Measurements from ENCODE around the gene CDK8.

CDK8 gene

GRCh38 chr13:26320766-26321165 lies 66.8 kb downstream of the CDK8 start:
- no peak for TF ChIP-seq CTCF (IDR thresholded peaks at IDR 0.05)
- no peak overlapping the region for H3K27ac ChIP-seq

- TF ChIP-seq ZFX (IDR thresholded peaks at IDR 0.05; ENCODE audit: borderline replicate concordance) = no peak
- no peak for TF ChIP-seq CTCF (IDR thresholded peaks at IDR 0.05)
Observed at GRCh38 chr13:26323127-26323526, 69.2 kb downstream of the CDK8 start.

GRCh38 chr13:26323764-26324163 lies 69.8 kb downstream of the CDK8 start:
- H3K27ac ChIP-seq = no peak overlapping the region
- TF ChIP-seq ZFX (IDR thresholded peaks at IDR 0.05; ENCODE audit: borderline replicate concordance) = no peak
- no peak for TF ChIP-seq CTCF (IDR thresholded peaks at IDR 0.05)

More at GRCh38 chr13:26323127-26323526, 69.2 kb downstream of the CDK8 start:
- no peak overlapping the region for H3K27ac ChIP-seq

- no peak overlapping the region for H3K27ac ChIP-seq
- TF ChIP-seq ZFX (IDR thresholded peaks at IDR 0.05; ENCODE audit: borderline replicate concordance) = no peak
- no peak for TF ChIP-seq CTCF (IDR thresholded peaks at IDR 0.05)
Observed at GRCh38 chr13:26324294-26324693, 70.4 kb downstream of the CDK8 start.

- TF ChIP-seq ZFX (IDR thresholded peaks at IDR 0.05; ENCODE audit: borderline replicate concordance) = no peak
- no peak for TF ChIP-seq CTCF (IDR thresholded peaks at IDR 0.05)
- H3K27ac ChIP-seq = no peak overlapping the region
Observed at GRCh38 chr13:26324867-26325266, 70.9 kb downstream of the CDK8 start.

- no peak overlapping the region for H3K27ac ChIP-seq
Observed at GRCh38 chr13:26325876-26326275, 71.9 kb downstream of the CDK8 start.

GRCh38 chr13:26326562-26326961 lies 72.6 kb downstream of the CDK8 start:
- TF ChIP-seq CTCF (IDR thresholded peaks at IDR 0.05) = no peak
- no peak for TF ChIP-seq ZFX (IDR thresholded peaks at IDR 0.05; ENCODE audit: borderline replicate concordance)
- H3K27ac ChIP-seq = no peak overlapping the region

More at GRCh38 chr13:26325876-26326275, 71.9 kb downstream of the CDK8 start:
- TF ChIP-seq CTCF (IDR thresholded peaks at IDR 0.05) = no peak
- no peak for TF ChIP-seq ZFX (IDR thresholded peaks at IDR 0.05; ENCODE audit: borderline replicate concordance)

Data from 22Rv1 (cell line).